A549 treated with AZD9567 at 1 μM for 4 hours (cell line): ENCODE data around the gene OSR1. TPM values are rescaled to one million over a fixed set of nuclear protein-coding genes. Genes with fewer than 3 reads are reported as not detected.

Experiments used
- total RNA-seq: library from RNA; stranded (reverse); fragments of 200-300 nt; extraction: Qiagen RNA extraction; gene quantifications from 5 replicates; pipeline ENCODE4 v1.2.3, GENCODE V29; 2022; ENCODE audit not compliant: insufficient read depth

The OSR1 gene
- total RNA-seq: 4.9 to 7.8 TPM (median 5.6 TPM) in 5 replicates

GRCh38 chr2:19358242-19359020 lies at the start of gene OSR1:
OSR1 (minus strand) TSS chr2:19358623; CDS start chr2:19353805, 4,818 bp downstream.

